Lower leg skin (tissue), 4 donors: ENCODE results near the gene NXPH2. TPM values are rescaled to one million over a fixed set of nuclear protein-coding genes. Genes with fewer than 3 reads are reported as not detected.

Experiments
- DNase-seq, 2 donors: peaks; one replicate each; pipeline ENCODE4 v3.0.0-alpha.2; 2019; ENCODE audit warnings: low spot score in 2 of 2
- H3K4me3 ChIP-seq: fragments of 200-600 bp; sonication (generic); 2 replicates; pipeline ENCODE4 v1.5.1; 2017; ENCODE audit warnings: mild to moderate bottlenecking, low read depth; ENCODE audit not compliant: poor library complexity, severe bottlenecking
- POLR2A ChIP-seq, 2 donors: fragments of 450-650 bp; IDR thresholded peaks; one replicate each; pipeline ENCODE4 v1.6.1; 2016 to 2017; ENCODE audit warnings: antibody characterized with exemption in 2 of 2, mild to moderate bottlenecking in 1 of 2, moderate library complexity in 1 of 2
- WGBS, 2 donors: methylation state at CpG; one replicate each; pipeline ENCODE4 v1.1.5; 2018; 5-methylcytosine and 5-hydroxymethylcytosine counted together
- intact Hi-C: fragments of 100-400 bp; cut with DNase I; formaldehyde crosslinking; loops from one replicate; pipeline ENCODE4 v1.15.0; 2023; ENCODE audit warnings: low total_unique reads
- total RNA-seq, 4 donors: library from RNA; depleted of rRNA; stranded (reverse); fragments of >200 nt; gene quantifications; one replicate each; pipeline ENCODE4 v1.1.0, GENCODE V29; 2016
- TF ChIP-seq, protein P1 (sequence below), 3 donors: fragments of 450-650 bp; IDR thresholded peaks; one replicate each; pipeline ENCODE4 v1.5.1; 2016; ENCODE audit warnings: antibody characterized with exemption in 3 of 3, mild to moderate bottlenecking in 3 of 3, moderate library complexity in 2 of 3

The NXPH2 gene
- not detected for total RNA-seq

- DNase-seq = no peak
These were observed at the start of gene NXPH2 for GRCh38 chr2:138779781-138780445. Gene NXPH2, minus strand, starts transcription at chr2:138780390. Its CDS starts 149 bp downstream, at chr2:138780241.

GRCh38 chr2:138829326-138829919 is 49.2 kb upstream of the NXPH2 start:
- intact Hi-C loops = loop anchor here (10.0 kb wide), 1 partner anchor 925 kb away; no protein-coding TSS in a partner anchor
- TF ChIP-seq, protein P1, sequence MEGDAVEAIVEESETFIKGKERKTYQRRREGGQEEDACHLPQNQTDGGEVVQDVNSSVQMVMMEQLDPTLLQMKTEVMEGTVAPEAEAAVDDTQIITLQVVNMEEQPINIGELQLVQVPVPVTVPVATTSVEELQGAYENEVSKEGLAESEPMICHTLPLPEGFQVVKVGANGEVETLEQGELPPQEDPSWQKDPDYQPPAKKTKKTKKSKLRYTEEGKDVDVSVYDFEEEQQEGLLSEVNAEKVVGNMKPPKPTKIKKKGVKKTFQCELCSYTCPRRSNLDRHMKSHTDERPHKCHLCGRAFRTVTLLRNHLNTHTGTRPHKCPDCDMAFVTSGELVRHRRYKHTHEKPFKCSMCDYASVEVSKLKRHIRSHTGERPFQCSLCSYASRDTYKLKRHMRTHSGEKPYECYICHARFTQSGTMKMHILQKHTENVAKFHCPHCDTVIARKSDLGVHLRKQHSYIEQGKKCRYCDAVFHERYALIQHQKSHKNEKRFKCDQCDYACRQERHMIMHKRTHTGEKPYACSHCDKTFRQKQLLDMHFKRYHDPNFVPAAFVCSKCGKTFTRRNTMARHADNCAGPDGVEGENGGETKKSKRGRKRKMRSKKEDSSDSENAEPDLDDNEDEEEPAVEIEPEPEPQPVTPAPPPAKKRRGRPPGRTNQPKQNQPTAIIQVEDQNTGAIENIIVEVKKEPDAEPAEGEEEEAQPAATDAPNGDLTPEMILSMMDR (IDR thresholded peaks at IDR 0.05) = no peak
- TF ChIP-seq POLR2A (IDR thresholded peaks at IDR 0.05) = no peak
- 71% methylated on average over 3 of the region's 3 CpGs for WGBS, 2 donors
- H3K4me3 ChIP-seq = no peak overlapping the region
- no peak for DNase-seq

More at GRCh38 chr2:138779781-138780445, at the start of gene NXPH2:
- intact Hi-C loops = loop anchor here (10.0 kb wide), 2 partner anchors 685 to 865 kb away; no protein-coding TSS in a partner anchor
- WGBS, 2 donors = 0 to 1% methylated on average over 24 to 35 of the region's 58 CpGs
- TF ChIP-seq POLR2A (IDR thresholded peaks at IDR 0.05) = no peak
- TF ChIP-seq, protein P1 (IDR thresholded peaks at IDR 0.05) = no peak
- no peak within 1 kb of the TSS for H3K4me3 ChIP-seq

- intact Hi-C loops = loop anchor here (10.0 kb wide), 1 partner anchor 923 kb away; no protein-coding TSS in a partner anchor
These were observed 47.4 kb upstream of the NXPH2 start for GRCh38 chr2:138827426-138828054.

DNA sequence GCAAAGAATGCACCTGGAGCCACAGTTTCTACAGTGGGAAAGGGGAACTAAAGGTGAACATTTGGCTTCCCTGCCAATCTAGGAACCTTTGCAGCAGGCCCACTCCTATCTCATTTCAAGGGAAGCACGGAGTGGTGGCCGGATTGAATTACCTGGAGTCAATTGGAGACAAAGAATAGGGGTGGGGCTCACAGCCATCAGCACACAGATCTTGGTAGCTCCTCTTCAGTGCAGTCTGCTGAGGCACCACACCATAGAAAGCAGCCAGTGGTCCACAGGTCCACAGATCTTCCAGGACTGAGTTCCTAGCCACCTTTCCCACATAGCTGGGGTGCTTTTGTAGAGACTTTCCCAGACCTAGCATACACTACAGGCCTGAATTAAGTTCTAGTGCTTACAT is 43.5 kb upstream of the NXPH2 start:
- intact Hi-C loops = loop anchor here (10.0 kb wide), 1 partner anchor 919 kb away; no protein-coding TSS in a partner anchor
- no peak for DNase-seq
- WGBS, 2 donors = 78 to 84% methylated on average over 2 of the region's 2 CpGs
- TF ChIP-seq, protein P1 (IDR thresholded peaks at IDR 0.05) = no peak
- TF ChIP-seq POLR2A (IDR thresholded peaks at IDR 0.05) = no peak
- H3K4me3 ChIP-seq = no peak overlapping the region

More at GRCh38 chr2:138827426-138828054, 47.4 kb upstream of the NXPH2 start:
- DNase-seq = no peak
- H3K4me3 ChIP-seq = no peak overlapping the region
- TF ChIP-seq POLR2A (IDR thresholded peaks at IDR 0.05) = no peak
- TF ChIP-seq, protein P1 (IDR thresholded peaks at IDR 0.05) = no peak
- 16 to 17% methylated on average over 3 of the region's 3 CpGs for WGBS, 2 donors

- WGBS, 2 donors = 60 to 64% methylated on average over 3 of the region's 3 CpGs
- intact Hi-C loops = loop anchor here (10.0 kb wide), 1 partner anchor 915 kb away; no protein-coding TSS in a partner anchor
These were observed 39.8 kb upstream of the NXPH2 start for GRCh38 chr2:138819964-138820363.

More at GRCh38 chr2:138819964-138820363, 39.8 kb upstream of the NXPH2 start:
- DNase-seq = no peak
- H3K4me3 ChIP-seq = no peak overlapping the region
- TF ChIP-seq, protein P1 (IDR thresholded peaks at IDR 0.05) = no peak
- no peak for TF ChIP-seq POLR2A (IDR thresholded peaks at IDR 0.05)
